ENCODE data around the gene PPP1R3A.
"Not testable (repeated sequence)": the region's sequence is repeated elsewhere in the genome, so short reads cannot be mapped to it uniquely, and the experiment has no call there.

PPP1R3A gene, protein sequence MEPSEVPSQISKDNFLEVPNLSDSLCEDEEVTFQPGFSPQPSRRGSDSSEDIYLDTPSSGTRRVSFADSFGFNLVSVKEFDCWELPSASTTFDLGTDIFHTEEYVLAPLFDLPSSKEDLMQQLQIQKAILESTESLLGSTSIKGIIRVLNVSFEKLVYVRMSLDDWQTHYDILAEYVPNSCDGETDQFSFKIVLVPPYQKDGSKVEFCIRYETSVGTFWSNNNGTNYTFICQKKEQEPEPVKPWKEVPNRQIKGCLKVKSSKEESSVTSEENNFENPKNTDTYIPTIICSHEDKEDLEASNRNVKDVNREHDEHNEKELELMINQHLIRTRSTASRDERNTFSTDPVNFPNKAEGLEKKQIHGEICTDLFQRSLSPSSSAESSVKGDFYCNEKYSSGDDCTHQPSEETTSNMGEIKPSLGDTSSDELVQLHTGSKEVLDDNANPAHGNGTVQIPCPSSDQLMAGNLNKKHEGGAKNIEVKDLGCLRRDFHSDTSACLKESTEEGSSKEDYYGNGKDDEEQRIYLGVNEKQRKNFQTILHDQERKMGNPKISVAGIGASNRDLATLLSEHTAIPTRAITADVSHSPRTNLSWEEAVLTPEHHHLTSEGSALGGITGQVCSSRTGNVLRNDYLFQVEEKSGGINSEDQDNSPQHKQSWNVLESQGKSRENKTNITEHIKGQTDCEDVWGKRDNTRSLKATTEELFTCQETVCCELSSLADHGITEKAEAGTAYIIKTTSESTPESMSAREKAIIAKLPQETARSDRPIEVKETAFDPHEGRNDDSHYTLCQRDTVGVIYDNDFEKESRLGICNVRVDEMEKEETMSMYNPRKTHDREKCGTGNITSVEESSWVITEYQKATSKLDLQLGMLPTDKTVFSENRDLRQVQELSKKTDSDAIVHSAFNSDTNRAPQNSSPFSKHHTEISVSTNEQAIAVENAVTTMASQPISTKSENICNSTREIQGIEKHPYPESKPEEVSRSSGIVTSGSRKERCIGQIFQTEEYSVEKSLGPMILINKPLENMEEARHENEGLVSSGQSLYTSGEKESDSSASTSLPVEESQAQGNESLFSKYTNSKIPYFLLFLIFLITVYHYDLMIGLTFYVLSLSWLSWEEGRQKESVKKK

GRCh38 chr7:113918946-113919345 lies at the start of gene PPP1R3A:
Gene PPP1R3A, minus strand, starts transcription at chr7:113919009. Its CDS starts 13 bp downstream, at chr7:113918996.
- Histone ChIP-seq H3K36me3 (ENCODE audit: insufficient read depth, low read length) (no peaks in the 10 kb centered on the region), H3K9me3 (ENCODE audit: control insufficient read depth, insufficient read depth, low read length) (no peaks in the 10 kb centered on the region), H3K4me1 (ENCODE audit: insufficient read depth, low read length) (no peaks in the 10 kb centered on the region), H3K9ac (ENCODE audit: low read depth, low read length) (no peak within 1 kb of the TSS)

DNA sequence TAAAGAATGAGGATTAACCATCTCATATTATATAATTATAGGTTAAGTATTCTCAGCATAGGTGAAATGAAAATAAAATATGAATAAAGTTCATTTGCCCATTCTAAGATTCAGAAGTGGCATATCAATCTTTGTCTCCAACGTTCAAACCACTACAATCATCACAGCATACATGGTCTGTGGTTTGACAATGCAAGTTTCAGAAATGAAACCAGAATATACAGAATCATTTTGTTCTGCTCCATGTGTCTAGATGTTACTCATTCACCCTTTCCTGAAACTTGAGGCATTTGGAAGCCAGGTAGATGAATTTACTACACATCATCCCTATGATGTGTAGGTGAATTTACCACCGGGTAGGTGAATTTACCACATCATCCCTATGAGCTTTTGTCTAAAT lies 44.5 kb upstream of the PPP1R3A start:
- no peaks in the 10 kb centered on the region; the same call in 1 of the 2 replicates for H3K9me3 ChIP-seq (ENCODE audit: control insufficient read depth, insufficient read depth, low read length)
- H3K36me3 ChIP-seq (ENCODE audit: insufficient read depth, low read length), result no peaks in the 10 kb centered on the region
- no peak overlapping the region for H3K9ac ChIP-seq (ENCODE audit: low read depth, low read length)
- no peaks in the 10 kb centered on the region for H3K4me1 ChIP-seq (ENCODE audit: insufficient read depth, low read length)

DNA sequence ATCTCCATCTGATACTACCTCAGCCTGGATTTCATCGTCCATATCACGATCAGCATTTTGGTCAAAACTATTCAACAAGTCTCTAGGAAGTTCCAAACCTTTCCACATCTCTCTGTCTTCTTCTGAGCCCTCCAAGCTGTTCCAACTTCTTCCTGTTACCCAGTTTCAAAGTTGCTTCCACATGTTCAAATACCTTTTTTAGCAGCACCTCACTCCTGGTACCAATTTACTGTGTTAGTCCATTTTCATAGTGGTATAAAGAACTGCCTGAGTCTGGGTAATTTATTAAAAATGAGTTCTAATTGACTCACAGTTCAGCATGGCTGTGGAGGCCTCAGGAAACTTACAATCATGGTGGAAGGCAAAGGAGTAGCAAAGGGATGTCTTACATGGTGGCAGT lies 41.1 kb upstream of the PPP1R3A start:
- H3K36me3 ChIP-seq (ENCODE audit: insufficient read depth, low read length), result no peaks in the 10 kb centered on the region
- no peaks in the 10 kb centered on the region for H3K4me1 ChIP-seq (ENCODE audit: insufficient read depth, low read length)
- H3K9me3 ChIP-seq (ENCODE audit: control insufficient read depth, insufficient read depth, low read length), result no peaks in the 10 kb centered on the region; the same call in 1 of the 2 replicates
- H3K9ac ChIP-seq (ENCODE audit: low read depth, low read length), result no peak overlapping the region

- H3K9me3 ChIP-seq (ENCODE audit: control insufficient read depth, insufficient read depth, low read length), result peaks cover 6% of the 10 kb centered on the region; the same call in 1 of the 2 replicates
- H3K9ac ChIP-seq (ENCODE audit: low read depth, low read length), result no peak overlapping the region
Measured at GRCh38 chr7:113955157-113955556, 36.3 kb upstream of the PPP1R3A start.

DNA sequence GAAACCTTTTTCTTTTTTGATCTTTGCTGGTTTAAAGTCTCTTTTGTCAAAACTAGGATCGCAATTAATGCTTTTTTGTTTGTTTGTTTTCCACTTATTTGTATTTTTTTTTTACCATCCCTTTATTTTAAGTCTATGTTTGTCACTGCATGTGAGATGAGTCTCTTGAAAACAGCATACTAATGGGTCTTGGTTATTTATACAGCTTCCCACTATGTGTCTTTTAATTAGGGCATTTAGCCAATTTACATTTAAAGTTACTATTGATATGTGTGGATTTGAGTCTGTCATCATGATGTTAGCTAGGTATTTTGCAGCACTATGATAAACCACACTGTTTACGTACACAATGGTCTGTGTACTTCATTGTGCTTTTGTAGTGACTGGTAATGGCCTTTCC lies 34.7 kb upstream of the PPP1R3A start:
- H3K36me3 ChIP-seq (ENCODE audit: insufficient read depth, low read length), result no peaks in the 10 kb centered on the region
- H3K4me1 ChIP-seq (ENCODE audit: insufficient read depth, low read length), result no peaks in the 10 kb centered on the region
- H3K9me3 ChIP-seq (ENCODE audit: control insufficient read depth, insufficient read depth, low read length), result peaks cover 6% of the 10 kb centered on the region; the same call in 1 of the 2 replicates
- no peak overlapping the region for H3K9ac ChIP-seq (ENCODE audit: low read depth, low read length)

More at GRCh38 chr7:113955157-113955556, 36.3 kb upstream of the PPP1R3A start:
- Histone ChIP-seq H3K36me3 (ENCODE audit: insufficient read depth, low read length) (no peaks in the 10 kb centered on the region), H3K4me1 (ENCODE audit: insufficient read depth, low read length) (no peaks in the 10 kb centered on the region)

GRCh38 chr7:113945018-113945938 lies 26.5 kb upstream of the PPP1R3A start:
- Histone ChIP-seq H3K36me3 (ENCODE audit: insufficient read depth, low read length) (no peaks in the 10 kb centered on the region), H3K4me1 (ENCODE audit: insufficient read depth, low read length) (no peaks in the 10 kb centered on the region), H3K9me3 (ENCODE audit: control insufficient read depth, insufficient read depth, low read length) (no peaks in the 10 kb centered on the region), H3K9ac (ENCODE audit: low read depth, low read length) (no peak overlapping the region)

- Histone ChIP-seq H3K36me3 (ENCODE audit: insufficient read depth, low read length) (no peaks in the 10 kb centered on the region), H3K9me3 (ENCODE audit: control insufficient read depth, insufficient read depth, low read length) (no peaks in the 10 kb centered on the region)
Measured at GRCh38 chr7:113936982-113937381, 18.2 kb upstream of the PPP1R3A start.

DNA sequence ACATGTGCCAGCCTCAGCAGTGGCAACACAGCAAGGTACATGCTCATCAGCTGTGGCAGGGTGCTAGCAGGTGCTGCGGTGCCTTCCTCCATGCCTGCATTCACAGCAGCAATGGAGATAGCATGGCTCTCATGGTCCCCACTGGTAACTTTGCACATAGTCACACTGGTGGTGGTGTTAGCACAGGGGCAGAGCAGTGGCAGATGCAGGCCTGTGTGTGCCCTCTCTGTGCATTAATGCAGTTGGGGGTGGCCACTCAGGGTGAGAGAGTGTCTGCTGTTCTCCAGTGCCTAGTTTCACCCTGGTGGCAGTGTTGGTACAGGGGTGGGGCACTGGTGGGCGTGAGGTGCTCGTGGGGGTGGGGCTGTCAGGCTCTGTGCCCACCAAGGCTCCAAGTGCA lies 17.7 kb upstream of the PPP1R3A start:
- no peak overlapping the region for H3K9ac ChIP-seq (ENCODE audit: low read depth, low read length)
- H3K36me3 ChIP-seq (ENCODE audit: insufficient read depth, low read length), result no peaks in the 10 kb centered on the region
- H3K9me3 ChIP-seq (ENCODE audit: control insufficient read depth, insufficient read depth, low read length), result no peaks in the 10 kb centered on the region
- no peaks in the 10 kb centered on the region for H3K4me1 ChIP-seq (ENCODE audit: insufficient read depth, low read length)

More at GRCh38 chr7:113936982-113937381, 18.2 kb upstream of the PPP1R3A start:
- H3K9ac ChIP-seq (ENCODE audit: low read depth, low read length), result no peak overlapping the region
- H3K4me1 ChIP-seq (ENCODE audit: insufficient read depth, low read length), result no peaks in the 10 kb centered on the region

DNA sequence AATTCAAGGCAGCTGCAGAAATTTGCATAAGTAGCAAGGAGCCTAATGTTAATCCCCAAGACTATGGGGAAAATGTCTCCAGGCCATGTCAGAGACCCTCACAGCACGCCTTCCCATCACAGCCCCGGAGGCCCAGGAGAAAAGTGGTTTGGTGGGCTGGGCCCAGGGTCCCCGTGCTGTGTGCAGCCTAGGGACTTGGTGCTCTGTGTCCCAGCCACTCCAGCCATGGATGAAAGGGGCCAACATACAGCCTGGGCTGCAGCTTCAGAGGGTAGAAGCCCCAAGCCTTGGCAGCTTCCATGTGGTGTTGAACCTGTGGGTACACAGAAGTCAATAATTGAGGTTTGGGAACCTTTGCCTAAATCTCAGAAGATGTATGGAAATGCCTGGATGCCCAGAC lies 10.6 kb upstream of the PPP1R3A start:
- not testable (repeated sequence) for H3K9ac ChIP-seq (ENCODE audit: low read depth, low read length); H3K9me3 ChIP-seq (ENCODE audit: control insufficient read depth, insufficient read depth, low read length); H3K4me1 ChIP-seq (ENCODE audit: insufficient read depth, low read length); H3K36me3 ChIP-seq (ENCODE audit: insufficient read depth, low read length)

GRCh38 chr7:113928112-113928511 lies 9.3 kb upstream of the PPP1R3A start:
- H3K4me1 ChIP-seq (ENCODE audit: insufficient read depth, low read length), result no peaks in the 10 kb centered on the region
- H3K36me3 ChIP-seq (ENCODE audit: insufficient read depth, low read length), result no peaks in the 10 kb centered on the region
- H3K9me3 ChIP-seq (ENCODE audit: control insufficient read depth, insufficient read depth, low read length), result no peaks in the 10 kb centered on the region
- H3K9ac ChIP-seq (ENCODE audit: low read depth, low read length), result no peak overlapping the region

DNA sequence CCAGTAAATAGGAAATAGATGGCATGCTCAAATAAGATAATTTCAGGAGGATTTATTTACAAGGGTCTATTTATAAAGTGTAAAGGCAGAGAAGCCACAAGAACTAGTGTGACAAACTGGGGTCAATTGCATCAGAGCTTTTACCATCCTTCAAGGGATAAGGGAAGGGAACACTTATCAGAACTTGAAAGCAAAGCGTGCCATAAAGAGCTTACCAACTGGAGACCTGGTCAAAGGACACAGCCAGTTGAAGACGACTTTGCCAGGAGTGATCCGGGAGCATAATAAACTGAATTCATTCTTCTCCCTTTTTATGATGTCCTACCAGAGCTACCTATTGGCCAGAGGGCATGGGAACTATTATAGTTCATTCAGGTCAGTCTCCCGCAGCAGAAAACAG lies 3.2 kb upstream of the PPP1R3A start:
- no peak overlapping the region for H3K9ac ChIP-seq (ENCODE audit: low read depth, low read length)
- no peaks in the 10 kb centered on the region for H3K9me3 ChIP-seq (ENCODE audit: control insufficient read depth, insufficient read depth, low read length)
- no peaks in the 10 kb centered on the region for H3K4me1 ChIP-seq (ENCODE audit: insufficient read depth, low read length)
- H3K36me3 ChIP-seq (ENCODE audit: insufficient read depth, low read length), result no peaks in the 10 kb centered on the region

- no peaks in the 10 kb centered on the region for H3K36me3 ChIP-seq (ENCODE audit: insufficient read depth, low read length)
- H3K9ac ChIP-seq (ENCODE audit: low read depth, low read length), result no peak overlapping the region
- no peaks in the 10 kb centered on the region for H3K4me1 ChIP-seq (ENCODE audit: insufficient read depth, low read length)
- no peaks in the 10 kb centered on the region for H3K9me3 ChIP-seq (ENCODE audit: control insufficient read depth, insufficient read depth, low read length)
Measured at GRCh38 chr7:113921363-113921762, 2.6 kb upstream of the PPP1R3A start.

GRCh38 chr7:113917840-113918239 lies 969 bp downstream of the PPP1R3A start:
- Histone ChIP-seq H3K9me3 (ENCODE audit: control insufficient read depth, insufficient read depth, low read length) (no peaks in the 10 kb centered on the region), H3K36me3 (ENCODE audit: insufficient read depth, low read length) (no peaks in the 10 kb centered on the region), H3K9ac (ENCODE audit: low read depth, low read length) (no peak overlapping the region), H3K4me1 (ENCODE audit: insufficient read depth, low read length) (no peaks in the 10 kb centered on the region)
